Tongue (tissue), 3 donors: ENCODE data around the gene BBC3. TPM values are rescaled to one million over a fixed set of nuclear protein-coding genes. Genes with fewer than 3 reads are reported as not detected.

Source experiments
- DNase-seq: peaks from one replicate; pipeline ENCODE4 v3.0.0-alpha.2; 2015
- small RNA-seq: library from RNA; depleted of rRNA; stranded (forward); fragments of <200 nt; gene quantifications from one replicate; pipeline ENCODE3, GENCODE V24; 2014; ENCODE audit warnings: low replicate concordance
- total RNA-seq: library from RNA; depleted of rRNA; stranded (reverse); fragments of >200 nt; gene quantifications from one replicate; pipeline ENCODE4 v1.2.3, GENCODE V29; 2014

Gene BBC3
- total RNA-seq, 1 donor from 2014 or later = 8.3 TPM

GRCh38 chr19:47188507-47189033 lies 42.4 kb downstream of the BBC3 start:
- no peak for DNase-seq

GRCh38 chr19:47187797-47188196 lies 43.2 kb downstream of the BBC3 start:
- DNase-seq = no peak

GRCh38 chr19:47187335-47187655 lies 43.7 kb downstream of the BBC3 start:
- DNase-seq = no peak

GRCh38 chr19:47186446-47187334 lies 44.3 kb downstream of the BBC3 start:
- no peak for DNase-seq

GRCh38 chr19:47183601-47184000 lies 47.4 kb downstream of the BBC3 start:
- DNase-seq = no peak

- no peak for DNase-seq
Observed at GRCh38 chr19:47179653-47180310, 51.2 kb downstream of the BBC3 start.

GRCh38 chr19:47176627-47177090 lies 54.3 kb downstream of the BBC3 start:
- no peak for DNase-seq

GRCh38 chr19:47176071-47176626 lies 54.9 kb downstream of the BBC3 start:
- DNase-seq = no peak

GRCh38 chr19:47172666-47173455 lies 58.1 kb downstream of the BBC3 start:
- DNase-seq = no peak

Small RNAs within 50 kb of the gene (small RNA-seq; reads per million reads assigned to genes)
- gene MIR3190 = not detected

Other genes starting within 250 kb of the BBC3 start
- gene NPAS1, start 211.4 kb downstream of the BBC3 start, total RNA-seq = not detected
- gene TMEM160, start 182.6 kb downstream of the BBC3 start, total RNA-seq = 11.1 TPM
- 18.8 TPM for gene ZC3H4, start 117.4 kb downstream of the BBC3 start, total RNA-seq
- gene SAE1, start 100.4 kb downstream of the BBC3 start, total RNA-seq = 90.8 TPM
- gene CCDC9, start 25.3 kb upstream of the BBC3 start, total RNA-seq = 11.0 TPM
- gene INAFM1, start 43.7 kb upstream of the BBC3 start, total RNA-seq = 4.8 TPM
- gene C5AR1, start 78.7 kb upstream of the BBC3 start, total RNA-seq = 1.2 TPM
- gene C5AR2, start 101.0 kb upstream of the BBC3 start, total RNA-seq = 0.31 TPM
- gene DHX34, start 118.1 kb upstream of the BBC3 start, total RNA-seq = 9.3 TPM
- gene MEIS3, start 188.3 kb upstream of the BBC3 start, total RNA-seq = 9.9 TPM
- gene SLC8A2, start 240.7 kb upstream of the BBC3 start, total RNA-seq = not detected